Astrocyte of the cerebellum (primary cell): Measurements from ENCODE around the gene TKTL1.
"Not testable (repeated sequence)": the region's sequence is repeated elsewhere in the genome, so short reads cannot be mapped to it uniquely, and the experiment has no call there.

Experiments
- DNase-seq: peaks from one replicate; pipeline ENCODE4 v3.0.0-alpha.2; 2011; ENCODE audit warnings: low read depth
- H3K4me3 ChIP-seq: 2 replicates; pipeline ENCODE4 v1.5.1; 2011; ENCODE audit warnings: mild to moderate bottlenecking, low read depth, low read length, moderate library complexity
- CTCF ChIP-seq: IDR thresholded peaks from 2 replicates; pipeline ENCODE4 v1.5.1; 2012; ENCODE audit warnings: low read length, low read depth, moderate library complexity, mild to moderate bottlenecking; ENCODE audit errors: missing control alignments
- in situ Hi-C: cut with HindIII; loops from 2 replicates; pipeline ENCODE4 v1.10.0; 2017; ENCODE audit warnings: low sequenced_read_pairs

Gene TKTL1

GRCh38 chrX:154295664-154296310 is at the start of gene TKTL1:
Gene TKTL1, plus strand, starts transcription at chrX:154295795. Its CDS starts 65 bp downstream, at chrX:154295860.
- DNase-seq = no peak
- in situ Hi-C loops = no loop called here
- no peak for TF ChIP-seq CTCF
- H3K4me3 ChIP-seq = no peak within 1 kb of the TSS

- DNase-seq, H3K4me3 ChIP-seq, in situ Hi-C loops: not testable (repeated sequence)
These were observed 48.1 kb upstream of the TKTL1 start for GRCh38 chrX:154247377-154248045.

- in situ Hi-C loops = not testable (repeated sequence)
These were observed 47.5 kb upstream of the TKTL1 start for GRCh38 chrX:154248076-154248475.

GRCh38 chrX:154257282-154257681 is 38.3 kb upstream of the TKTL1 start, which contains the start of gene OPN1MW3:
Gene OPN1MW3, plus strand, starts transcription at chrX:154257582. Its CDS starts 38 bp downstream, at chrX:154257620.
- H3K4me3 ChIP-seq, in situ Hi-C loops, DNase-seq: not testable (repeated sequence)

More at GRCh38 chrX:154248076-154248475, 47.5 kb upstream of the TKTL1 start:
- not testable (repeated sequence) for H3K4me3 ChIP-seq, DNase-seq

GRCh38 chrX:154258711-154259110 is 36.9 kb upstream of the TKTL1 start:
- in situ Hi-C loops, H3K4me3 ChIP-seq, DNase-seq: not testable (repeated sequence)

GRCh38 chrX:154263072-154263471 is 32.5 kb upstream of the TKTL1 start:
- in situ Hi-C loops = not testable (repeated sequence)

GRCh38 chrX:154269245-154269644 is 26.4 kb upstream of the TKTL1 start:
- DNase-seq, H3K4me3 ChIP-seq, in situ Hi-C loops: not testable (repeated sequence)

More at GRCh38 chrX:154263072-154263471, 32.5 kb upstream of the TKTL1 start:
- H3K4me3 ChIP-seq, DNase-seq: not testable (repeated sequence)

- in situ Hi-C loops, H3K4me3 ChIP-seq, DNase-seq: not testable (repeated sequence)
These were observed 10.9 kb upstream of the TKTL1 start for GRCh38 chrX:154284489-154285338.

GRCh38 chrX:154286406-154286805 is 9.2 kb upstream of the TKTL1 start:
- DNase-seq, H3K4me3 ChIP-seq, in situ Hi-C loops: not testable (repeated sequence)

GRCh38 chrX:154294791-154295574 is 612 bp upstream of the TKTL1 start, which contains the start of gene TEX28:
Gene TEX28, minus strand, starts transcription at chrX:154295124. Its CDS starts 3,007 bp downstream, at chrX:154292117.
- in situ Hi-C loops = no loop called here
- H3K4me3 ChIP-seq = no peak within 1 kb of the TSS
- DNase-seq = no peak
- no peak for TF ChIP-seq CTCF
